Activated CD4-positive, alpha-beta T cell treated with anti-CD3 and anti-CD28 coated beads, Interleukin-2, amount 50 U/mL, for 48 hours (primary cell): ENCODE results near the gene PTPRC.

Experiments
- DNase-seq, 2 experiments: peaks; one replicate each; pipeline ENCODE4 v3.0.0-alpha.2; 2020

The PTPRC gene

GRCh38 chr1:198647055-198647454 is 8.2 kb downstream of the PTPRC start:
- DNase-seq, result no peak

- DNase-seq, result no peak
Observed at GRCh38 chr1:198648592-198648991, 9.8 kb downstream of the PTPRC start.

- DNase-seq, result no peak
Observed at GRCh38 chr1:198649232-198649967, 10.6 kb downstream of the PTPRC start.

- DNase-seq, result no peak
Observed at GRCh38 chr1:198649968-198650338, 11.1 kb downstream of the PTPRC start.

- DNase-seq, result no peak
Observed at GRCh38 chr1:198650506-198650905, 11.7 kb downstream of the PTPRC start.

GRCh38 chr1:198651650-198652400 is 13.0 kb downstream of the PTPRC start:
- DNase-seq, result no peak

GRCh38 chr1:198653808-198654413 is 15.1 kb downstream of the PTPRC start:
- DNase-seq, result no peak

GRCh38 chr1:198655459-198656121 is 16.8 kb downstream of the PTPRC start:
- no peak for DNase-seq

GRCh38 chr1:198656500-198656932 is 17.7 kb downstream of the PTPRC start:
- peak; percentile 75 to 82 for DNase-seq

GRCh38 chr1:198657550-198658064 is 18.8 kb downstream of the PTPRC start:
- no peak for DNase-seq

GRCh38 chr1:198660341-198661261 is 21.8 kb downstream of the PTPRC start:
- DNase-seq, result no peak

GRCh38 chr1:198662821-198663220 is 24.0 kb downstream of the PTPRC start:
- DNase-seq, result no peak

- DNase-seq, result no peak
Observed at GRCh38 chr1:198664068-198664788, 25.4 kb downstream of the PTPRC start.

GRCh38 chr1:198667186-198667585 is 28.3 kb downstream of the PTPRC start:
- no peak for DNase-seq

GRCh38 chr1:198667807-198668206 is 29.0 kb downstream of the PTPRC start:
- no peak for DNase-seq

- no peak for DNase-seq
Observed at GRCh38 chr1:198669023-198669698, 30.3 kb downstream of the PTPRC start.

GRCh38 chr1:198669771-198670170 is 30.9 kb downstream of the PTPRC start:
- no peak for DNase-seq

GRCh38 chr1:198671136-198671535 is 32.3 kb downstream of the PTPRC start:
- no peak for DNase-seq

- no peak for DNase-seq
Observed at GRCh38 chr1:198672124-198672523, 33.3 kb downstream of the PTPRC start.

GRCh38 chr1:198674009-198674408 is 35.2 kb downstream of the PTPRC start:
- no peak for DNase-seq

- DNase-seq, result no peak
Observed at GRCh38 chr1:198676253-198676652, 37.4 kb downstream of the PTPRC start.
